Adrenal gland (tissue), 5 donors: ENCODE measurements around the gene PGS1.

Source experiments
- CTCF ChIP-seq, 6 experiments: fragments of 450-650 bp in 4 of 6; fragments of 200-600 bp in 2 of 6; sonication (generic) in 1 of 6; IDR thresholded peaks; 1 replicate in 5 of 6; 2 replicates in 1 of 6; pipeline versions ENCODE4 v1.5.1 to v1.8.0; 2016 to 2021; ENCODE audit warnings: antibody characterized with exemption in 6 of 6, mild to moderate bottlenecking in 2 of 6, moderate library complexity in 1 of 6
- POLR2A ChIP-seq, 2 donors: fragments of 450-650 bp; IDR thresholded peaks; one replicate each; pipeline ENCODE4 v1.6.1; 2017; ENCODE audit warnings: antibody characterized with exemption in 2 of 2, mild to moderate bottlenecking in 2 of 2, moderate library complexity in 1 of 2
- donor health status: DM: no; HTN: no; CAD: no.

GRCh38 chr17:78437508-78438169 lies 59.2 kb downstream of the PGS1 start:
- TF ChIP-seq CTCF (IDR thresholded peaks at IDR 0.05) (no peak), POLR2A (IDR thresholded peaks at IDR 0.05) (no peak)
